HG03196 (cell line): ENCODE measurements around the gene C1orf167.
A peak's percentile ranks its signal among the peaks of the same experiment; 100 is the strongest.

Experiments
- ATAC-seq: cut with Tn5 transposase; IDR thresholded peaks from one replicate; pipeline ENCODE4 v1.9.1; 2021; ENCODE audit not compliant: unreplicated experiment

Gene C1orf167

GRCh38 chr1:11782127-11782708 lies 20.2 kb downstream of the C1orf167 start:
- no peak for ATAC-seq

DNA sequence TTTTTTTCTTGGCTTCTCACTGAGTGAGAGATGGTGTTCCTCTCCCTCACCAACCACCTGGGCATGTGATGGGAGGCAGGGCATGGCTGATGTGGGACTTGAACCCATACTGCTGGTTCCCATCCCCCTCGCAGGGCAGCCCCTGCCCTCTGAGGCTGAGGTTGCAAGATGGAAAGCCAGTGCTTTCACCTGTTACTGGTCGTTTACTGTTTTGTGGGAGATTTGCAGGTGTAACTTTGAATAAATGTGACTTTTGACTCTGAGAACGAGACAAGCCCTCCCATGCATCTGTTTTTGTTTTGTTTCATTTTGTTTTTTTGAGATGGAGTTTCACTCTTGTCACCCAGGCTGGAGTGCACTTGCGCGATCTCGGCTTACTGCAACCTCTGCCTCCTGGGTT lies 21.6 kb downstream of the C1orf167 start:
- no peak for ATAC-seq

- ATAC-seq: peak; percentile 7
These were observed 22.4 kb downstream of the C1orf167 start for GRCh38 chr1:11784256-11784992.

DNA sequence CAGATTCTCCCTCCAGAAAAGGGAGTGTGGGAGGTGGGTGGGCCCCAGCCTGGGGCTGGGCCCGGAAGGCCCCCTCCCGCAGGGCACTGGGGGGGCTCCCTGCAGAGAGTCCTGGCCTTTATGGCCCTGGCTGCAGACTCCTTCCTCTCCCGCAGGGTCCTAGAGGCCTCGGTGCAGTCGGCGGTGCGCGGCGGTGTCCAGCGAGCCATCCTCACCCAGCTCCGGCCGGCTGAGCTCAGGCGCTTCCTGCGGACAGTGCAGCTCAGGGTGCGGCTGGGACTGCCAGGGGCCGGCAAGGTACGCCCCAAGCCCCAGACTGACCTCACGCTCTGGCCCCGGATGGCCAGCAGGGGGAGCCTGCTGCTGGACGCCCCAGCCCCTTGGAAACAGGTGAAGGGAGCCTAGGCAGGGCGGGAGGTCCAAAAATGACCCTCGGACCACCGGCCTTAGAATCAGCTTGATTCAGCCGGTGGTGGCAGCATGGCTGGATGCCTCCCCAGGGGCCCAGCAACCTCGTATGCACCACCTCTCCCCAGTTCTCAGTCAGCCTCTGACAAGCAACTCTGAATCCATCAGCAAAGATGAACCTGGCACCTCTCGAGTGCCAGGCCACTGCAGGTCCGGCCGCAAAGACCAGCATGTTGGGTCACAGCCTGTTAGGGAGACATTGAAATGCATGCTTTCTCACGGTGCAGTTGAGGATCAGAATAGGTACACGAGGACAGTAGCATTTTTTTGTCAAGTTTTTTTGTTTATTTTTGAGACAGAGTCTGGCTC lies 23.2 kb downstream of the C1orf167 start:
- peak; percentile 44 for ATAC-seq

- ATAC-seq: no peak
These were observed 24.2 kb downstream of the C1orf167 start for GRCh38 chr1:11786168-11786567.

- ATAC-seq: no peak
These were observed 25.3 kb downstream of the C1orf167 start for GRCh38 chr1:11787251-11787803.

- ATAC-seq: no peak
These were observed 25.9 kb downstream of the C1orf167 start for GRCh38 chr1:11787804-11788436.

DNA sequence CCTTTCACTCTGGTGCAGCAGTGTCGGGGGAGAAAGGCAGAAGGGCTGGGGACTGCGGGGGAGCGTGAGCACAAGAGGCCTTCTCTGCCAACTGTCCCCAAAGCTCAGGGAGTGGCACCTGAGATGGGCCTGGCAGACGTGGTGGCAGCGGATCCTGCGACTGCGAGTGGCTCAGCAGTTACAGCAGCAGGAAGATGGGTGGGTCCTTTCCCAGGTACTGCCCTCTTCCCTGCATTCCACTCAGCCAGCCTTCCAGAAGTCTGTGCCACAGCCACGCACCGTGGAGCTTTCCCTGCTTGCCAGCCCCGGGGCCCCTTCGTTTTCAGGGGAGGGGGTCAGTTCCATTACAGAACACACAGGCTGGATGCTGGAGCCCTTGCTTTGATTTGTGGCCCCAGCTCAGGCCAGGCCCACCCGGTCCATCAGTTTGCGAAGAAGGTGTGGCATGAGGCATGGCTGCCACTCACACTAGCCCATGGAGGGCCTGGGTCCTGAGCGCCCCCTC lies 26.6 kb downstream of the C1orf167 start:
- no peak for ATAC-seq

- no peak for ATAC-seq
These were observed 27.4 kb downstream of the C1orf167 start for GRCh38 chr1:11789126-11790067.

DNA sequence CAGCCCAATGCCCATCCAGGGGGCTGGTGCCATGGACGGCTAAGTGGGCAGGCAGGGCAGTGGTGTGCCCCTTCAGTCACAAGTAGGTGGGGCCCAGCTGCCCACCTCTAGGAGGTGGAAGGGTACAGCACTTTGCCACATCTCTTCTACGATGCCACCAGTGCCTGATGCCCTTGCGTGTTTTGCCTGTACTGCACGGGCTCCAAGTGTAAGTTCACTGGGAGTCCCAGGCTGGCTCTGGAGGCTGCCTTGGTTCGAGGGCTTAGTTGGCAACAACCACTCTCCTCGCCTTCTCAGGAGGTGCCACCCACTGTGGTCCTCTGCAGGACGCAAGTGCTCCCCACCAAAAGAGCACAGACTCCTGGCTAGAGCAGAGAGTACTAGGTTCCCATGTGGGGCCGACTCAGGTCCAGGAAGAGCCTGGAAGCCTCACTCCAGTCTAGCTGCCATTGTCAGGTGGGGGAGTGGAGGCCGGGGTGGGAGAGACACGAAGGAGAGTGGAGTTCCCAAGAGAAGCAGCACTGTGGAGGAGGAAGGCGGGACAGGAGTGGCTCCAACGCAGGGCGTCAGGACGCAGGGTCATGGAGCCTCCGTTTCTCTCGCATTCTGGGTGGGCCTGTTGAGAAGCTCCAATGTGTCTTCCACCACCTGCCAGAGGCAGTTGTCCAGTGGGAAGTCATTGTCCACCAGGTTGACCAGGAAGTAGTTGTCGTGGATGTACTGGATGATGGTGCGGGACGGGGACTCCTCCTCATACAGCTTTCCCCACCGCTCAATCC lies 28.3 kb downstream of the C1orf167 start:
- no peak for ATAC-seq

- ATAC-seq: no peak
These were observed 29.1 kb downstream of the C1orf167 start for GRCh38 chr1:11790880-11791715.

GRCh38 chr1:11792106-11792505 lies 30.1 kb downstream of the C1orf167 start:
- ATAC-seq: no peak

GRCh38 chr1:11793819-11794218 lies 31.8 kb downstream of the C1orf167 start:
- ATAC-seq: no peak

DNA sequence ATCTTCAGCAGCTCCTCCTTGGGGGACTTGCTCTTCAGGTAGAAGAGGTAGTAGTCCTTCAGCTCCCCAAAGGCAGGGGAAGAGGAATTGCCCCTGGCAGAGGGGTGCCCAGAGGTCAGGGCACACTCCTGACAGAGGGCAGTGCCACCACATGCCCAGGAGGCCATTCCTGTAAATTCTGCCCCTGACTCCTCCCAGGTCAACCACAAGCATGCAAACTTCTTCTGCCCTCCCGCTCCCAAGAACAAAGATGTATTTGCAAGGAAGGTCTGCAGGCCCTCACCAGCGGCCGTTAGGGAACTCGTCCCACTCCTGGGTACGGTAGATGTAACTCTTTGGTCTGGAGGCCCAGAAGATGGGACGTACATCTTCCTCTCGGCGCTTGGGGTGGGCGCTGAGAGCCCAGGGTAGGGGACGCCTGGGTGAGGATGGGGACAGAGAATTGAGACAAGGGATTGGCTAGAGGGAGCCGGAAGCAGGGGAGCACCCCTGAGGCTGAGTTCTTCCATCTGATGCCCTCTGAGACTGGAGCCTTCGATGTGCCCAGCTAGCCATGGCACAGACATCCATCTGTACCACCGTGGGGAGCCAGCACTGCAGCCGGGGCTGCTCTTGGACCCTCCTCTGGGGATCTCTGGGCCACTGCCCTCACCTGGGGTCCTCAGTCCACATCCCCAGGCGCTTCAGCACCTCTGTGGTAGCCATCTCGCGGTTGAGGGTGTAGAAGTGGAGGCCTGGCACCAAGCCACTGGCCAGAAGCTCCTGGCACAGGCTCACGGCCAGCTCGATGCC lies 32.6 kb downstream of the C1orf167 start:
- ATAC-seq: no peak

DNA sequence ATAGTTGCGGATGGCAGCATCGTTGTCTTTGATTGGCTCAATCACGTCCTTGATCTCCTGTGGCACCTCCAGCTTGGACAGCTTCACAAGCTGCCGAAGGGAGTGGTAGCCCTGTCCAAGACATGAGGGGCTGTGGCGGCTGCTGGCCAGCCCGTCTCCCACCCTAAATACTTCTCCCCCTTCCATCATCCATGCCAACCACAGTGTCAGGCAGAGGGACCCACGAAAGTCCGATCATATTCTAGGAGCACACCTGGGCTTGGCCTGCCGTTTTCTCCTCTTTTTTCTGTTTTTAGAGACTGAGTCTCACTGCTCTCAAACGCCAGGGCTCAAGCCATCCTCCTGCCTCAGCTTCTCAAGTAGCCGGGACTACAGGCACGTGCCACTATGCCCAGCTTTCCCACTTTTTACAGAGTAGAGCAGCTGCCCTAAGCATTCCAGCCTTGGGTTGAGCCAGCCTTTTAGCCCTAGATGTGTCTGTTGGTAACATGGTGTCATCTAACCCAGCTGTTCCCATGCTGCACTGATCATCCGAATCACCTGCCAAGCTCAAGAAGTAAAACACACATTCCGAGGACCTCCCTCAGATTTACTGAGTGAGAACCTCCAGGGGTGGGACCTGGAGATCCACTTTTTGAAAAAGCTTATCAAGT lies 33.4 kb downstream of the C1orf167 start:
- no peak for ATAC-seq

GRCh38 chr1:11796036-11796828 lies 34.2 kb downstream of the C1orf167 start:
- ATAC-seq: no peak
